GM18502 (cell line): ENCODE data around the gene NENF.
"Not testable (repeated sequence)": the region's sequence is repeated elsewhere in the genome, so short reads cannot be mapped to it uniquely, and the experiment has no call there.

Experiments
- ATAC-seq: cut with Tn5 transposase; IDR thresholded peaks from one replicate; pipeline ENCODE4 v1.9.1; 2021; ENCODE audit warnings: mild to moderate bottlenecking; ENCODE audit not compliant: unreplicated experiment, poor library complexity

The NENF gene

GRCh38 chr1:212432661-212433576, at the start of gene NENF:
NENF (plus strand) TSS chr1:212432920; CDS start chr1:212432944, 24 bp downstream.
- peak; percentile 98 for ATAC-seq

GRCh38 chr1:212386029-212386428, 46.7 kb upstream of the NENF start:
- ATAC-seq, result no peak

GRCh38 chr1:212388985-212389716, 43.6 kb upstream of the NENF start:
- ATAC-seq, result no peak

- not testable (repeated sequence) for ATAC-seq
These were observed 36.9 kb upstream of the NENF start for GRCh38 chr1:212395678-212396437.

GRCh38 chr1:212396638-212397037, 36.1 kb upstream of the NENF start:
- no peak for ATAC-seq

- no peak for ATAC-seq
These were observed 35.5 kb upstream of the NENF start for GRCh38 chr1:212397171-212397570.

- ATAC-seq, result no peak
These were observed 31.7 kb upstream of the NENF start for GRCh38 chr1:212401042-212401441.

GRCh38 chr1:212401838-212402582, 30.7 kb upstream of the NENF start:
- ATAC-seq, result no peak

GRCh38 chr1:212402666-212403321, 29.9 kb upstream of the NENF start:
- no peak for ATAC-seq

GRCh38 chr1:212410231-212410820, 22.4 kb upstream of the NENF start:
- ATAC-seq, result no peak

- ATAC-seq, result no peak
These were observed 20.3 kb upstream of the NENF start for GRCh38 chr1:212412374-212412773.

- ATAC-seq, result peak; percentile 19
These were observed 18.8 kb upstream of the NENF start for GRCh38 chr1:212413902-212414327.

GRCh38 chr1:212414328-212415106, 18.2 kb upstream of the NENF start, which contains the start of gene PACC1:
PACC1 (minus strand) TSS chr1:212414886; CDS start chr1:212414757, 129 bp downstream.
- ATAC-seq, result peak; percentile 99

GRCh38 chr1:212415107-212415841, 17.4 kb upstream of the NENF start:
- no peak for ATAC-seq

- ATAC-seq, result no peak
These were observed 11.6 kb upstream of the NENF start for GRCh38 chr1:212421165-212421564.

- ATAC-seq, result no peak
These were observed 8.8 kb upstream of the NENF start for GRCh38 chr1:212423879-212424278.

GRCh38 chr1:212428496-212428895, 4.2 kb upstream of the NENF start:
- no peak for ATAC-seq
